Pancreas (tissue), 10 donors: ENCODE measurements around the gene DNM3. TPM values are rescaled to one million over a fixed set of nuclear protein-coding genes. Genes with fewer than 3 reads are reported as not detected.

Experiments
- ATAC-seq, 4 donors: fragments of 200-7000 bp; cut with Tn5 transposase; one replicate each; pipeline versions ENCODE4 v1.8.0 to v1.9.1; 2020; ENCODE audit warnings: mild to moderate bottlenecking in 4 of 4, moderate library complexity in 4 of 4
- DNase-seq, 6 donors: peaks; one replicate each; pipeline ENCODE4 v3.0.0-alpha.2; 2020
- FAIRE-seq: peaks from 2 replicates; lab custom pipeline; 2012; peaks lifted over from hg19 to GRCh38; lab: Jason Lieb, UNC
- H3K27ac ChIP-seq, 4 donors: fragments of 200-600 bp; sonication (generic); 1 replicate in 3 of 4; 2 replicates in 1 of 4; pipeline versions ENCODE4 v1.5.0 to v1.8.0; 2020
- H3K27me3 ChIP-seq, 4 donors: fragments of 200-600 bp; one replicate each; pipeline ENCODE4 v1.8.0; 2021
- H3K36me3 ChIP-seq, 3 donors: fragments of 200-600 bp; sonication (generic) in 1 of 3; one replicate each; pipeline versions ENCODE4 v1.5.0 to v1.8.0; 2020 to 2021
- H3K4me1 ChIP-seq, 3 donors: fragments of 200-600 bp; one replicate each; pipeline ENCODE4 v1.8.0; 2021
- H3K4me3 ChIP-seq, 4 donors: fragments of 200-600 bp; sonication (generic) in 2 of 4; one replicate each; pipeline versions ENCODE4 v1.5.0 to v1.8.0; 2020 to 2021
- H3K9me3 ChIP-seq, 4 donors: fragments of 200-600 bp; one replicate each; pipeline ENCODE4 v1.8.0; 2021
- WGBS, 2 donors: extraction: QIAGEN DNeasy Blood & Tissue Kit; methylation state at CpG; one replicate each; pipeline ENCODE4 v1.1.7; 2013; 5-methylcytosine and 5-hydroxymethylcytosine counted together
- intact Hi-C, 3 donors: fragments of 100-400 bp; cut with DNase I; formaldehyde crosslinking; loops; one replicate each; pipeline versions ENCODE4 v1.11.1 to v1.14.2; 2022
- polyA plus RNA-seq, 2 donors: library from polyadenylated mRNA; stranded (reverse); fragments of 200-250 nt; gene quantifications; one replicate each; pipeline ENCODE4 v1.2.3, GENCODE V29; 2013
- total RNA-seq, 6 donors: library from RNA; stranded (reverse); fragmentation: NEBNext Ultra II Directional in 4 of 6; extraction: Animal tissue kit (Norgen Biotek cat#: 25700) in 4 of 6; gene quantifications; one replicate each; pipeline versions ENCODE4 v1.2.1 to v1.2.4, GENCODE V29; 2021 to 2023
- TF ChIP-seq, protein P1 (sequence below), 4 donors: fragments of 200-600 bp; sonication (generic) in 3 of 4; IDR thresholded peaks; one replicate each; pipeline versions ENCODE4 v1.5.0 to v1.8.0; 2021; ENCODE audit warnings: antibody characterized with exemption in 4 of 4
- donor health status: healthy with polysubstance abuse.
- donor health status: DM: no; HTN: no; CAD: no; lungs with moderate emphysema.
- donor health status: DM: no; HTN: no; CAD: no.
- donor health status: control.
- donor health status: control.
- donor health status: Bipolar disorder and iron deficiency.
- donor health status: DM: yes; HTN: yes; CAD: no.
- donor health status: DM: no; HTN: no; CAD: no.
- donor health status: DM: no; HTN: no; CAD: no.
- donor health status: DM: yes; HTN: yes; CAD: no.

The DNM3 gene
- total and polyA plus RNA-seq, 8 donors, result 0.40 to 1.3 (median 0.78) TPM

DNA sequence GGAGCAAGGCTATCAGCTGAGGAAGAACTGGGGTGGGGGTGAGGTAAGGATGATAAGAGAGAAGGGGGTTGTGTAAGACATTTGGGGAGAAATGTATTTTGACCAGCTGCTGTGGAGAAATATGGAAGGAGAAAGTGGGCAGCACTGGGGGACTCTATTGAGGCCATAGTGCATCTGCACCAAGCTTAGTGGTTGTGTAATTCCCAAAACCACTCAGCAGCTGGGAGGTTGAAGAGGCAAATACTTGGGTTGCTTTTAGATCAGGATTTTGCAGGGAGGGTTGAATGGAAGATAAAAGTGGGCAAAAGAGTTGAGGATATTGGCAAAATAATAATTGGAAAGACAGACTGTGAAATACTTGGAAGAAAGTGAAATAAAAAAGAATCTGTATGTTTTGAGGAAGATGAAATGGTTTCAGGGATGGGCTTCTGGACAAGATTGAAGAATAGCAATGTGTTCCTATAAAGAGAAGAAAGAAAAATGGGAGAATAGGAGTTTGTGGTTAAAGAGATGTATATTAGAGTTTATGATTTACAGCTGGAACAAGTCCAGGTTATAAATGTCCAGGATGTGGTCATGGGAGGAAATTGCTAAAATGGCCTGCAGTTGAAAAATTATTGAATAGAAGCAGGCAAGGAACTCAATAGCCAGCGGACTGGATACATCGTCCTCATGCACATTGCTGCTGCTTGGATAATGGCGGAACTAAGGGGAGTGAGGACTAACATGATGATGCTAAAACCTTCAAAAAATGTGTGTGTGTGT lies 162.7 kb downstream of the DNM3 start:
- Histone ChIP-seq H3K4me3 (no peak overlapping the region), H3K27ac (no peak overlapping the region), H3K9me3 (no peaks in the 10 kb centered on the region), H3K27me3 (no peaks in the 10 kb centered on the region), H3K36me3 (no peaks in the 10 kb centered on the region), H3K4me1 (peaks cover 0 to 3% (median 0%) of the 10 kb centered on the region in 3 donors)
- WGBS, 2 donors, result 84 to 94% methylated on average over 3 of the region's 3 CpGs
- DNase-seq, result no peak
- TF ChIP-seq, protein P1, sequence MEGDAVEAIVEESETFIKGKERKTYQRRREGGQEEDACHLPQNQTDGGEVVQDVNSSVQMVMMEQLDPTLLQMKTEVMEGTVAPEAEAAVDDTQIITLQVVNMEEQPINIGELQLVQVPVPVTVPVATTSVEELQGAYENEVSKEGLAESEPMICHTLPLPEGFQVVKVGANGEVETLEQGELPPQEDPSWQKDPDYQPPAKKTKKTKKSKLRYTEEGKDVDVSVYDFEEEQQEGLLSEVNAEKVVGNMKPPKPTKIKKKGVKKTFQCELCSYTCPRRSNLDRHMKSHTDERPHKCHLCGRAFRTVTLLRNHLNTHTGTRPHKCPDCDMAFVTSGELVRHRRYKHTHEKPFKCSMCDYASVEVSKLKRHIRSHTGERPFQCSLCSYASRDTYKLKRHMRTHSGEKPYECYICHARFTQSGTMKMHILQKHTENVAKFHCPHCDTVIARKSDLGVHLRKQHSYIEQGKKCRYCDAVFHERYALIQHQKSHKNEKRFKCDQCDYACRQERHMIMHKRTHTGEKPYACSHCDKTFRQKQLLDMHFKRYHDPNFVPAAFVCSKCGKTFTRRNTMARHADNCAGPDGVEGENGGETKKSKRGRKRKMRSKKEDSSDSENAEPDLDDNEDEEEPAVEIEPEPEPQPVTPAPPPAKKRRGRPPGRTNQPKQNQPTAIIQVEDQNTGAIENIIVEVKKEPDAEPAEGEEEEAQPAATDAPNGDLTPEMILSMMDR (IDR thresholded peaks at IDR 0.05), result no peak
- no peak for ATAC-seq
- intact Hi-C loops, result loop anchor here in 1 of 3 donors (10.0 kb wide), 1 partner anchor 421 kb away; the partner anchor contains the start of gene C1orf105
- FAIRE-seq, result no peak

DNA sequence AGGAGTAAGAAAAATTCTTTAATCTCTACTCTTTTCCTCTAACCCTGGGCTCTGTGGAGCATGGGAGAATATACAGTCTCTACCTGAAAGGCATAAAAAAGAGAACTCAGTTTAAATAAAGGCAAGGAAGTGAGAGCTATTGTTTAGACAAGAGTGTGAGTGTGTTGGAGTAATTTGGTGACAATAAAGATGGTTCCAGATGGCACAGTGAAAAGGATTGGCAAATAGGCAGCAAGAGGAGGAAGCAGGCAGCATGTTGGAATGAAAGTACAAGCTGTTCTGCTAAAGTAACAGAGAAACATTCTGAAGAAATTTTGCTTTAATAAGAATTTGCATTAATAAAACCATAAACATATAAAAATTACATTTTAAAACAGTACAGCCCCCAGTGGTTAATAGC lies 163.4 kb downstream of the DNM3 start:
- no peaks in the 10 kb centered on the region for H3K36me3 ChIP-seq
- no peak for FAIRE-seq
- no peaks in the 10 kb centered on the region for H3K9me3 ChIP-seq
- intact Hi-C loops, result loop anchor here in 1 of 3 donors (10.0 kb wide), 1 partner anchor 420 kb away; the partner anchor contains the start of gene C1orf105
- H3K27ac ChIP-seq, result no peak overlapping the region
- no peak for ATAC-seq
- TF ChIP-seq, protein P1 (IDR thresholded peaks at IDR 0.05), result no peak
- no peak overlapping the region for H3K4me3 ChIP-seq
- H3K4me1 ChIP-seq, result peaks cover 0 to 3% (median 0%) of the 10 kb centered on the region in 3 donors
- no peaks in the 10 kb centered on the region for H3K27me3 ChIP-seq
- no peak for DNase-seq

DNA sequence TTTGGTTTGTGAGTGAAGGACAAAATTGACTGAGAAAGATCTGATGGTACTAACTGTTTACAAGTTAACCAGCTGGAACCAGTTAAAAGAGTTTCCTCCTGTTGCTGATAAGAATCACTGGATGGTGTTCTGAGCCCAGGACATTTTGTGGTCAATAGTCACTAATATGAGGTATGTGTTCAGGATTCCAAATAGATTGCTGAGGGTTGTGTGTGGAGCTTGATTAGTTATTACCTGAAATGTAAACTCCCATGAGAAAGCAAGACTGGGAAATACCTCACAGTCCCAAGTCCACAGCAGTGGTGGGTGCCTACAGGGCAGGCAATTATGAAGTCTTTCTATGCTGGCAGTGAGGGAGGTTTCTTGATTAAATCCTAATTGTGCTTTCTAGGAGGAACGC lies 164.6 kb downstream of the DNM3 start:
- WGBS, 2 donors, result 41 to 65% methylated on average over 1 of the region's 1 CpG
- Histone ChIP-seq H3K4me1 (peaks cover 0 to 3% (median 0%) of the 10 kb centered on the region in 3 donors), H3K27me3 (no peaks in the 10 kb centered on the region), H3K4me3 (no peak overlapping the region), H3K27ac (peak overlapping the region in 1 of 4 donors; percentile 20), H3K36me3 (no peaks in the 10 kb centered on the region), H3K9me3 (no peaks in the 10 kb centered on the region)
- intact Hi-C loops, result loop anchor here in 1 of 3 donors (10.0 kb wide), 1 partner anchor 419 kb away; the partner anchor contains the start of gene C1orf105
- peak in 3 of 4 donors; percentile 81 to 94 (median 84) for ATAC-seq
- TF ChIP-seq, protein P1 (IDR thresholded peaks at IDR 0.05), result no peak
- no peak for DNase-seq
- no peak for FAIRE-seq

DNA sequence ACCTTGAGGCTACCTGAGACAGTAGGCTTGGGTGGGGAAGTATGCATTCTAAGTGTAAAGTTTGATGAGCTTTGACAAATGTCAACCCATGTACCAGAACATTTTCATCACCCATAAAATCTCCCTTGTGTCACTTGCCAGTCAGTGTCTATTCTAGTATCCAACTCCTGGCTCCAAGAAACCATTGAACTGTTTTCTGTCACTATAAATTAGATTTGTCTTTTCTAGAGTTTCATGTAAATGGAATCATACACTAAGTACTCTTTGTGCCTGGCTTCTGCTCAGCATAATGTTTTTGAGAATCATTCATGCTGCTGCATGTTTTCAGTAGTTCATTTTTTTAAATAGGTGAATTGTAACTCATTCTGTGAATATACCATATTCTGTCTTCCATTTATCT lies 165.4 kb downstream of the DNM3 start:
- no peaks in the 10 kb centered on the region for H3K27me3 ChIP-seq
- H3K4me3 ChIP-seq, result no peak overlapping the region
- no peaks in the 10 kb centered on the region for H3K9me3 ChIP-seq
- peak overlapping the region in 1 of 4 donors; percentile 20 for H3K27ac ChIP-seq
- intact Hi-C loops, result loop anchor here in 1 of 3 donors (10.0 kb wide), 1 partner anchor 418 kb away; the partner anchor contains the start of gene C1orf105
- TF ChIP-seq, protein P1 (IDR thresholded peaks at IDR 0.05), result no peak
- H3K4me1 ChIP-seq, result peaks cover 0 to 3% (median 0%) of the 10 kb centered on the region in 3 donors
- no peak for ATAC-seq
- no peaks in the 10 kb centered on the region for H3K36me3 ChIP-seq
- DNase-seq, result no peak
- no peak for FAIRE-seq
